ENCODE measurements around the gene GLOD4. TPM values are rescaled to one million over a fixed set of nuclear protein-coding genes. Genes with fewer than 3 reads are reported as not detected.
"Not testable (repeated sequence)": the region's sequence is repeated elsewhere in the genome, so short reads cannot be mapped to it uniquely, and the experiment has no call there.

GLOD4 gene
- 10 to 100 TPM; 34.6 to 66.4 (median 39.9) TPM for total RNA-seq
- long read RNA-seq, transcript GLOD4-202 (9 exons, 2,059 nt) = major isoform, 16 of 20 reads
- long read RNA-seq, partial matches to known transcripts = 4 of 20 reads
- long read RNA-seq, other reads (novel, unspliced or antisense) = 0 of 20 reads

DNA sequence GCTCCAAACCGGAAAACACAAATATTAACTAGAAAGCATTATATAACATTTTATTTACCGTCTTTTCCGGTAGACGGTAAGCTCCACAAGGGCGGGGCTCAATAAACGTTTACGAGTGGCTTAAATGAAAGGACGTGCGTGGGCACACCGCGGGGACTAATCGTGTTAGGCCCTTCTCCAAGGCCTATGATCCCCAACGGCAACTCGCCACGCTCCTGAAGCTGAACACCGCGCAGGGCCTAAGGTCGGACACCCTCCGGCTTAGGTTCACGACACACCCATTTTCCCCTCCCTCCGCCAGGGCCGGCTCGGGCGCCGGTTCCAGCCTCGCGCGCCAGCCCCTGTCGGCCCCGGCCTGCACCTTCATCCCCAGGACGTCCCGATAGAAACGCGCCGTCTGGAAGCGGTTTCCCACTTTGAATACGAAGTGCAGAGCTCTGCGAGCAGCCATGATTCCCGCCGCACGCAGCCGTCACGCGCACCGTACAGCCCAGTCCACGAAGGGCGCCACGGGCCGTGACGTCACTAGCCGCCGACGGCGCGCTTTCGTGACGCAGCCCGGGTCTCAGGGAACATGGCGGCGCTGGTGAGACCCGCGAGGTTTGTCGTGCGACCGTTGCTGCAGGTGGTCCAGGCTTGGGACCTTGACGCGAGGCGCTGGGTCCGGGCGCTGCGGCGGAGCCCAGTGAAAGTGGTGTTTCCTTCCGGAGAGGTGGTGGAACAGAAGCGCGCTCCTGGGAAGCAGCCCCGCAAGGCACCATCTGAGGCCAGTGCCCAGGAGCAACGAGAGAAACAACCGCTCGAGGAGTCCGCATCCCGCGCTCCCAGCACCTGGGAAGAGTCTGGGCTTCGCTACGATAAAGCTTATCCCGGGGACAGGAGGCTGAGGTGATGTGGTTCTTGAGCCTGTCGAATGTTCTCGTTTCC lies at the start of gene GLOD4, which contains the start of gene MRM3:
TSS of gene GLOD4 (minus strand) at position 476 of the 927 bp plus-strand sequence. CDS start at position 451, 25 bp downstream.
TSS of gene MRM3 (plus strand) at position 549 of the 927 bp plus-strand sequence. CDS start at position 575, 26 bp downstream.
- Histone ChIP-seq H3K4me1 (peaks cover 0 to 17% (median 10%) of the 10 kb centered on the region in 4 donors), H3K36me3 (peaks cover 0 to 14% (median 3%) of the 10 kb centered on the region in 4 donors), H3K4me3 (peak within 1 kb of the TSS; percentile 86 to 98 (median 98)), H3K27me3 (no peaks in the 10 kb centered on the region), H3K27ac (peak within 1 kb of the TSS; percentile 76 to 88 (median 80)), H3K9me3 (no peaks in the 10 kb centered on the region)
- DNase-seq (peak; percentile 91 to 94 (median 93)), ATAC-seq (peak; percentile 95 to 97 (median 96))
- under 1% methylated on average over 13 of the region's 87 CpGs for WGBS (ENCODE audit: insufficient coverage, low coverage, low lambda C conversion rate, missing lambda C conversion rate)
- intact Hi-C loops (cut with DNase I) = no loop called here
- peak; percentile 59 for TF ChIP-seq POLR2A (IDR thresholded peaks at IDR 0.05)
- TF ChIP-seq, protein P1, sequence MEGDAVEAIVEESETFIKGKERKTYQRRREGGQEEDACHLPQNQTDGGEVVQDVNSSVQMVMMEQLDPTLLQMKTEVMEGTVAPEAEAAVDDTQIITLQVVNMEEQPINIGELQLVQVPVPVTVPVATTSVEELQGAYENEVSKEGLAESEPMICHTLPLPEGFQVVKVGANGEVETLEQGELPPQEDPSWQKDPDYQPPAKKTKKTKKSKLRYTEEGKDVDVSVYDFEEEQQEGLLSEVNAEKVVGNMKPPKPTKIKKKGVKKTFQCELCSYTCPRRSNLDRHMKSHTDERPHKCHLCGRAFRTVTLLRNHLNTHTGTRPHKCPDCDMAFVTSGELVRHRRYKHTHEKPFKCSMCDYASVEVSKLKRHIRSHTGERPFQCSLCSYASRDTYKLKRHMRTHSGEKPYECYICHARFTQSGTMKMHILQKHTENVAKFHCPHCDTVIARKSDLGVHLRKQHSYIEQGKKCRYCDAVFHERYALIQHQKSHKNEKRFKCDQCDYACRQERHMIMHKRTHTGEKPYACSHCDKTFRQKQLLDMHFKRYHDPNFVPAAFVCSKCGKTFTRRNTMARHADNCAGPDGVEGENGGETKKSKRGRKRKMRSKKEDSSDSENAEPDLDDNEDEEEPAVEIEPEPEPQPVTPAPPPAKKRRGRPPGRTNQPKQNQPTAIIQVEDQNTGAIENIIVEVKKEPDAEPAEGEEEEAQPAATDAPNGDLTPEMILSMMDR (IDR thresholded peaks at IDR 0.05) = peak in 2 of 4 donors; percentile 10 to 38

DNA sequence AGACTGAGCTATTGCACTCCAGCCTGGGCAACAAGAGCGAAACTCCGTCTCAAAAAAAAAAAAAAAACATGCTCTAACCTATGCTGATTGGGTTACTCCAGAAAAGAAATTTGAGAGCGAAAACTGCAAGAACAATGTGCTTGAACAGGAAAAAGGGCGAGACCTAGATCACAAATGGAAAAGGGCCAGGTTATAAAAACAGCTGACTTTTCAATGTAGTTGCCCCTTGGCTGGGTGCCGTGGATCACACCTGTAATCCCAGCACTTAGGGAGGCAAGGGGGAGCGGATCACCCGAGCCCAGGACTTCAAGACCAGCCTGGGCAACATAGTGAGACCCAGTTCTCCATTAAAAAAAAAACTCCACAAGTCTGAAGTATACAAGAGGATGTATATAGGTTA lies 48.9 kb upstream of the GLOD4 start:
- no peaks in the 10 kb centered on the region for H3K4me1 ChIP-seq
- WGBS (ENCODE audit: insufficient coverage, low coverage, low lambda C conversion rate, missing lambda C conversion rate) = 84% methylated on average over 7 of the region's 7 CpGs
- TF ChIP-seq POLR2A (IDR thresholded peaks at IDR 0.05) = no peak
- TF ChIP-seq, protein P1 (IDR thresholded peaks at IDR 0.05) = no peak
- no peak overlapping the region for H3K27ac ChIP-seq
- DNase-seq (no peak), ATAC-seq (no peak)
- H3K4me3 ChIP-seq = no peak overlapping the region
- H3K9me3 ChIP-seq = no peaks in the 10 kb centered on the region
- no peaks in the 10 kb centered on the region for H3K27me3 ChIP-seq
- intact Hi-C loops (cut with DNase I) = no loop called here
- no peaks in the 10 kb centered on the region for H3K36me3 ChIP-seq

- DNase-seq (no peak), ATAC-seq (no peak)
- TF ChIP-seq, protein P1 (IDR thresholded peaks at IDR 0.05) = no peak
- TF ChIP-seq POLR2A (IDR thresholded peaks at IDR 0.05) = no peak
- Histone ChIP-seq H3K4me1 (no peaks in the 10 kb centered on the region), H3K27me3 (no peaks in the 10 kb centered on the region), H3K9me3 (no peaks in the 10 kb centered on the region), H3K36me3 (no peaks in the 10 kb centered on the region), H3K4me3 (no peak overlapping the region), H3K27ac (no peak overlapping the region)
- 72% methylated on average over 15 of the region's 19 CpGs for WGBS (ENCODE audit: insufficient coverage, low coverage, low lambda C conversion rate, missing lambda C conversion rate)
- intact Hi-C loops (cut with DNase I) = no loop called here
Observed at GRCh38 chr17:830381-830780, 48.3 kb upstream of the GLOD4 start.

DNA sequence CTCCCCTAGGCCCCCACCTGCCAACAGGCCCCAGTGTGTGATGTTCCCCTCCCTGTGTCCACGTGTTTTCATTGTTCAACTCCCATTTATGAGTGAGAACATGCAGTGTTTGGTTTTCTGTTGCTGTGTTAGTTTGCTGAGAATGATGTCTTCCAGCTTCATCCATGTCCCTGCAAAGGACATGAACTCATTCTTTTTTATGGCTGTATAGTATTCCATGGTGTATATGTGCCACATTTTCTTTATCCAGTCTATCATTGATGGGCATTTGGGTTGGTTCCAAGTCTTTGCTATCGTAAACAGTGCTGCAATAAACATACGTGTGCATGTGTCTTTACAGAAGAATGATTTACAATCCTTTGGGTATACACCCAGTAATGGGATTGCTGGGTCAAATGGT lies 47.5 kb upstream of the GLOD4 start:
- DNase-seq; H3K9me3 ChIP-seq; H3K4me3 ChIP-seq; H3K27ac ChIP-seq; H3K36me3 ChIP-seq; ATAC-seq; H3K4me1 ChIP-seq; H3K27me3 ChIP-seq; intact Hi-C loops (cut with DNase I): not testable (repeated sequence)
- 54% methylated on average over 3 of the region's 3 CpGs for WGBS (ENCODE audit: insufficient coverage, low coverage, low lambda C conversion rate, missing lambda C conversion rate)

DNA sequence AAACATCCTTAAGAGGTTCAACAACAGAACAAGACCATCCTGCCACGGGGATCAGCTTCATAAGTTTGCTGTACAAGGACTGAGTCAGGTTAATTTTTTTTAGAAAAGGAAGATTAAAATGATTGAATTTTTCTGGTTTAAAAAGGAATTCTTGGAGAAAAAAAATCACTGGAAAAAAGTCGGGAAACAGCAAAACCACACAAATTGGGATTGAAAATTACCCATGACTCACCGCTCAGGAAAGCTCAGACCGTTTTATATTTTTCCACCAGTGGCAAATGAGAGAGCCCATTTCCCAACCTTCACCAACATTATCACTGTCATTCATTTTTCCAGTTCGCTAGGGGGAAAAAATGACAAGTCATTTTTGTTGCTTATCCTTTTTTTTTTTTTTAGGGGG lies 46.7 kb upstream of the GLOD4 start:
- DNase-seq (no peak), ATAC-seq (no peak)
- Histone ChIP-seq H3K9me3 (no peaks in the 10 kb centered on the region), H3K4me3 (no peak overlapping the region), H3K4me1 (no peaks in the 10 kb centered on the region), H3K27me3 (no peaks in the 10 kb centered on the region), H3K36me3 (no peaks in the 10 kb centered on the region), H3K27ac (no peak overlapping the region)
- intact Hi-C loops (cut with DNase I) = no loop called here
- TF ChIP-seq POLR2A (IDR thresholded peaks at IDR 0.05) = no peak
- TF ChIP-seq, protein P1 (IDR thresholded peaks at IDR 0.05) = no peak
- 73% methylated on average over 5 of the region's 5 CpGs for WGBS (ENCODE audit: insufficient coverage, low coverage, low lambda C conversion rate, missing lambda C conversion rate)
